ENCODE results near the gene ADCY2. TPM values are rescaled to one million over a fixed set of nuclear protein-coding genes. Genes with fewer than 3 reads are reported as not detected.

The ADCY2 gene
- total RNA-seq, 1 experiment from 2014 or later = 0.34 TPM

DNA sequence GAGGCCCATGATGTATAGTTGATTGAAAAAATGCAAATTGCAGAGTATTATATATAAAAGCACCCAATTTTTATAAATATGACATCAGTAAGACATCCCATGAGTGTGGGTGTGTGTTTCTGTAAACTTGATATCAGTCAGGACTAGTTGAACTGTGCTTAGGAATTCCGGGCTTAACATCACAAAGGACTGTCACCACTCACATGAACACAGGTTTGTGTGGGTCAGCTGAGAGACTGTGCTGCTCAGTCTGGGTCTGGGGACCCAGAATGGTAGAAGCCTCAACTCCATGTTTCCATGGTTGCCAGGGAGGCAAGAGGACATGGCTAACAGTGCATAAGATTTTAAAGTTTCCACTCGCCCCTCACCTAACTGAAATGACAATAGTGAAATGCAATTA is 120.3 kb downstream of the ADCY2 start:
- BruUV-seq (replicated peaks) = no TSS peak
- Histone ChIP-seq H3K27me3 (replicated peaks; ENCODE audit: insufficient read depth, low read depth, low read length, poor library complexity) (no peaks in the 10 kb centered on the region), H3K4me1 (ENCODE audit: insufficient read depth, low read length, poor library complexity, severe bottlenecking) (no peaks in the 10 kb centered on the region), H3K9me3 (ENCODE audit: low read depth, low read length, poor library complexity, severe bottlenecking) (no peaks in the 10 kb centered on the region), H3K4me3 (ENCODE audit: low read depth, low read length, poor library complexity, severe bottlenecking) (no peak overlapping the region), H3K36me3 (ENCODE audit: insufficient read depth, low read length, poor library complexity, severe bottlenecking) (no peaks in the 10 kb centered on the region), H3K27ac (ENCODE audit: low read depth, low read length, poor library complexity, severe bottlenecking) (no peak overlapping the region)
- ChIA-PET POLR2A (ENCODE audit: low non-redundant PET) (no interaction called here), CTCF (no interaction called here)
- no peak for TF ChIP-seq EZH2 (IDR thresholded peaks at IDR 0.05; ENCODE audit: borderline replicate concordance, low read depth, low read length, poor library complexity, severe bottlenecking)
- TF ChIP-seq, protein P1, sequence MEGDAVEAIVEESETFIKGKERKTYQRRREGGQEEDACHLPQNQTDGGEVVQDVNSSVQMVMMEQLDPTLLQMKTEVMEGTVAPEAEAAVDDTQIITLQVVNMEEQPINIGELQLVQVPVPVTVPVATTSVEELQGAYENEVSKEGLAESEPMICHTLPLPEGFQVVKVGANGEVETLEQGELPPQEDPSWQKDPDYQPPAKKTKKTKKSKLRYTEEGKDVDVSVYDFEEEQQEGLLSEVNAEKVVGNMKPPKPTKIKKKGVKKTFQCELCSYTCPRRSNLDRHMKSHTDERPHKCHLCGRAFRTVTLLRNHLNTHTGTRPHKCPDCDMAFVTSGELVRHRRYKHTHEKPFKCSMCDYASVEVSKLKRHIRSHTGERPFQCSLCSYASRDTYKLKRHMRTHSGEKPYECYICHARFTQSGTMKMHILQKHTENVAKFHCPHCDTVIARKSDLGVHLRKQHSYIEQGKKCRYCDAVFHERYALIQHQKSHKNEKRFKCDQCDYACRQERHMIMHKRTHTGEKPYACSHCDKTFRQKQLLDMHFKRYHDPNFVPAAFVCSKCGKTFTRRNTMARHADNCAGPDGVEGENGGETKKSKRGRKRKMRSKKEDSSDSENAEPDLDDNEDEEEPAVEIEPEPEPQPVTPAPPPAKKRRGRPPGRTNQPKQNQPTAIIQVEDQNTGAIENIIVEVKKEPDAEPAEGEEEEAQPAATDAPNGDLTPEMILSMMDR (conservative IDR thresholded peaks at IDR 0.05; ENCODE audit: low read depth, low read length) = no peak
- no peak for DNase-seq (ENCODE audit: low spot score)
- intact Hi-C loops (cut with micrococcal nuclease; ENCODE audit: unreplicated experiment) = loop anchor here (5.0 kb wide), 1 partner anchor 254 kb away; no protein-coding TSS in a partner anchor

DNA sequence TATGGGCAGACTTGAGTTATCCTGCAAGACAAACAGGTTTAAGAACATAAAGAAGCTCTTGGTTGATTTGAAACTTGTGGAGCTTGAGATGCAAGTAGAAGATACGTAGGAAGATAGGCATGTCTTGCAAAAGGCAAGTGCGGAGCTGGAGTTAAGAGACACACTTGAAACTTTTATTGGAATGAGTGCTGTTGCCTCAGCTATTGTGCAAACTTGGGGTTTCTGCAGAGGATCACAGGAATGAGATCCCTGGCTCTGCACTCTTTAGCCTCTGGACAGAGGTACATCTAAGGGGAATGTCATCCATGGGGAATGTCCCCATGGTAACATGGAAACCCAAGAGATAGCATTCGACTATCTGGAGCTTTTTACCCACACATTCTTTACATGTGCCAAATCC is 121.1 kb downstream of the ADCY2 start:
- intact Hi-C loops (cut with micrococcal nuclease; ENCODE audit: unreplicated experiment) = loop anchor here (5.0 kb wide), 1 partner anchor 255 kb away; no protein-coding TSS in a partner anchor
- Histone ChIP-seq H3K27me3 (replicated peaks; ENCODE audit: insufficient read depth, low read depth, low read length, poor library complexity) (no peaks in the 10 kb centered on the region), H3K4me3 (ENCODE audit: low read depth, low read length, poor library complexity, severe bottlenecking) (no peak overlapping the region), H3K9me3 (ENCODE audit: low read depth, low read length, poor library complexity, severe bottlenecking) (no peaks in the 10 kb centered on the region), H3K36me3 (ENCODE audit: insufficient read depth, low read length, poor library complexity, severe bottlenecking) (no peaks in the 10 kb centered on the region), H3K4me1 (ENCODE audit: insufficient read depth, low read length, poor library complexity, severe bottlenecking) (no peaks in the 10 kb centered on the region), H3K27ac (ENCODE audit: low read depth, low read length, poor library complexity, severe bottlenecking) (no peak overlapping the region)
- BruUV-seq (replicated peaks) = no TSS peak
- TF ChIP-seq, protein P1 (conservative IDR thresholded peaks at IDR 0.05; ENCODE audit: low read depth, low read length) = no peak
- no peak for TF ChIP-seq EZH2 (IDR thresholded peaks at IDR 0.05; ENCODE audit: borderline replicate concordance, low read depth, low read length, poor library complexity, severe bottlenecking)
- ChIA-PET POLR2A (ENCODE audit: low non-redundant PET) (no interaction called here), CTCF (no interaction called here)
- no peak for DNase-seq (ENCODE audit: low spot score)

DNA sequence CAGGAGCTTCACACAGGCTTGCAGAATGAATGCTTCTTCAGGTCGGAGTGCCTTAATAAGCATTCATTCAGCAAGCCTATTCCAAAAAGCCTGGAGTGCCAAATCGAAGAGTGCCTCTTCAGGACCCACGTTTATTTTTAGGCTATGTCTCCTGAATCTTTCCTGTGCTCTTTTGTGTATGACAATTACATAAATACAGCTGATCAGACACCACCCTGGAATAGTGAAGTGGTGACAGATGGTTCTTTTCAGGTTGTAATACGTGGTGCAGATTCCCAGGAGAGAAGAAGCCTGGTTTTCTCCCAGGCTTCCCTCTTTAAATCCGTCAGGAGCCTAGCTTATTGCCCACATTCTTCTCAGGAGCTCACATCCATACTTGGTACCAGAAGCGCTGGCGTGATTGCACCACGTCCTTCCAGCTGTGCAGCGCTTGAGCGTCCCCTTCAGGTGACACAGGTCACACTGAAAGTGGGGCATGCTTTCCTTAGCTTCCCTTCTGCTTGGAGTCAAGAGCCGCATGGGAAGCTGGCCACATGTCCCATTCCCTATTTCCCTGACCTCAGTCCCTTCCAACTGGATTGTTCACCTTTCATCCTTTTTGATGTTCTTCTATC is 123.1 kb downstream of the ADCY2 start:
- H3K27me3 ChIP-seq (replicated peaks; ENCODE audit: insufficient read depth, low read depth, low read length, poor library complexity) = no peaks in the 10 kb centered on the region
- H3K36me3 ChIP-seq (ENCODE audit: insufficient read depth, low read length, poor library complexity, severe bottlenecking) = no peaks in the 10 kb centered on the region
- TF ChIP-seq, protein P1 (conservative IDR thresholded peaks at IDR 0.05; ENCODE audit: low read depth, low read length) = peak; percentile 52
- TF ChIP-seq EZH2 (IDR thresholded peaks at IDR 0.05; ENCODE audit: borderline replicate concordance, low read depth, low read length, poor library complexity, severe bottlenecking) = no peak
- intact Hi-C loops (cut with micrococcal nuclease; ENCODE audit: unreplicated experiment) = loop anchor here (5.0 kb wide), 1 partner anchor 257 kb away; no protein-coding TSS in a partner anchor
- no peaks in the 10 kb centered on the region for H3K4me1 ChIP-seq (ENCODE audit: insufficient read depth, low read length, poor library complexity, severe bottlenecking)
- no peak overlapping the region for H3K4me3 ChIP-seq (ENCODE audit: low read depth, low read length, poor library complexity, severe bottlenecking)
- H3K9me3 ChIP-seq (ENCODE audit: low read depth, low read length, poor library complexity, severe bottlenecking) = no peaks in the 10 kb centered on the region
- no TSS peak for BruUV-seq (replicated peaks)
- ChIA-PET POLR2A (ENCODE audit: low non-redundant PET) (no interaction called here), CTCF (interaction anchor here (1.0 kb wide), 1 partner anchor 440 kb away, joined by 3 read pairs; no protein-coding TSS in a partner anchor)
- H3K27ac ChIP-seq (ENCODE audit: low read depth, low read length, poor library complexity, severe bottlenecking) = no peak overlapping the region
- peak; percentile 26 for DNase-seq (ENCODE audit: low spot score)
